Upper lobe of left lung (tissue), 6 donors: ENCODE data around the gene ADK. TPM values are rescaled to one million over a fixed set of nuclear protein-coding genes. Genes with fewer than 3 reads are reported as not detected.

Source experiments
- ATAC-seq, 2 donors: fragments of 200-7000 bp; cut with Tn5 transposase; one replicate each; pipeline ENCODE4 v1.9.1; 2022; ENCODE audit warnings: mild to moderate bottlenecking in 2 of 2, moderate library complexity in 2 of 2; ENCODE audit not compliant: low FRiP score in 2 of 2
- DNase-seq, 2 donors: peaks; one replicate each; pipeline ENCODE4 v3.0.0-alpha.2; 2019 to 2020
- H3K27ac ChIP-seq, 4 donors: fragments of 200-600 bp; sonication (generic); one replicate each; pipeline ENCODE4 v1.5.1; 2016 to 2019
- H3K27me3 ChIP-seq, 4 donors: fragments of 200-600 bp; sonication (generic); one replicate each; pipeline ENCODE4 v1.5.1; 2017 to 2019
- H3K36me3 ChIP-seq, 4 donors: fragments of 200-600 bp; sonication (generic); one replicate each; pipeline ENCODE4 v1.5.1; 2016 to 2019
- H3K4me1 ChIP-seq, 4 donors: fragments of 200-600 bp; sonication (generic); one replicate each; pipeline ENCODE4 v1.5.1; 2018 to 2019
- H3K4me3 ChIP-seq, 4 donors: fragments of 200-600 bp; sonication (generic); one replicate each; pipeline ENCODE4 v1.5.1; 2017 to 2019; ENCODE audit warnings: mild to moderate bottlenecking in 2 of 4, moderate library complexity in 1 of 4
- H3K9me3 ChIP-seq, 4 donors: fragments of 200-600 bp; sonication (generic); one replicate each; pipeline ENCODE4 v1.5.1; 2018 to 2019
- CTCF ChIP-seq, 6 experiments: fragments of 450-650 bp in 4 of 6; fragments of 200-600 bp in 2 of 6; sonication (generic) in 2 of 6; IDR thresholded peaks; one replicate each; pipeline ENCODE4 v1.5.1; 2016 to 2019; ENCODE audit warnings: antibody characterized with exemption in 6 of 6
- EP300 ChIP-seq, 4 donors: sonication (generic); formaldehyde crosslinking; IDR thresholded peaks; one replicate each; pipeline ENCODE4 v1.5.1; 2017; ENCODE audit warnings: antibody characterized with exemption in 4 of 4, control low read depth in 2 of 4
- POLR2A ChIP-seq, 4 donors: fragments of 450-650 bp; IDR thresholded peaks; one replicate each; pipeline ENCODE4 v1.5.1; 2016 to 2017; ENCODE audit warnings: antibody characterized with exemption in 4 of 4, mild to moderate bottlenecking in 2 of 4
- POLR2AphosphoS5 ChIP-seq, 2 donors: sonication (generic); formaldehyde crosslinking; IDR thresholded peaks; one replicate each; pipeline ENCODE4 v1.5.1; 2017; ENCODE audit warnings: antibody characterized with exemption in 2 of 2
- whole genome bisulfite sequencing, 2 donors: methylation state at CpG; one replicate each; pipeline ENCODE4 v1.1.5; 2017 to 2018; 5-methylcytosine and 5-hydroxymethylcytosine counted together
- total RNA-seq, 6 donors: library from RNA; depleted of rRNA in 4 of 6; stranded (reverse); fragments of >200 nt in 4 of 6; gene quantifications; one replicate each; pipeline versions ENCODE4 v1.1.0 to v1.2.1, GENCODE V29; 2016 to 2021
- donor health status: DM: no; HTN: no; CAD: no; lungs with moderate emphysema.
- donor health status: DM: no; HTN: yes; CAD: no; lungs with severe emphysema.

Gene ADK
- total RNA-seq, 6 donors from 2014 or later = 27.9 to 123 (median 48.1) TPM

- Histone ChIP-seq H3K9me3 (no peaks in the 10 kb centered on the region), H3K4me1 (peaks cover 0 to 10% (median 5%) of the 10 kb centered on the region in 4 donors), H3K4me3 (no peak overlapping the region), H3K27ac (no peak overlapping the region), H3K36me3 (no peaks in the 10 kb centered on the region), H3K27me3 (no peaks in the 10 kb centered on the region)
- no peak for DNase-seq
- no peak for ATAC-seq
- TF ChIP-seq EP300 (IDR thresholded peaks at IDR 0.05) (no peak), CTCF (IDR thresholded peaks at IDR 0.05) (no peak), POLR2AphosphoS5 (IDR thresholded peaks at IDR 0.05) (no peak), POLR2A (IDR thresholded peaks at IDR 0.05) (no peak)
Observed at GRCh38 chr10:74255214-74255613, 104.2 kb downstream of the ADK start.

- H3K4me1 ChIP-seq = peaks cover 0 to 10% (median 5%) of the 10 kb centered on the region in 4 donors
- DNase-seq = no peak
- no peaks in the 10 kb centered on the region for H3K27me3 ChIP-seq
- H3K4me3 ChIP-seq = no peak overlapping the region
- TF ChIP-seq EP300 (IDR thresholded peaks at IDR 0.05) = no peak
- TF ChIP-seq POLR2AphosphoS5 (IDR thresholded peaks at IDR 0.05) = no peak
- TF ChIP-seq POLR2A (IDR thresholded peaks at IDR 0.05) = no peak
- TF ChIP-seq CTCF (IDR thresholded peaks at IDR 0.05) = no peak
- ATAC-seq = no peak
- no peak overlapping the region for H3K27ac ChIP-seq
- H3K9me3 ChIP-seq = no peaks in the 10 kb centered on the region
- no peaks in the 10 kb centered on the region for H3K36me3 ChIP-seq
- 48 to 49% methylated on average over 4 of the region's 4 CpGs for WGBS, 2 donors
Observed at GRCh38 chr10:74255888-74256357, 104.9 kb downstream of the ADK start.

- TF ChIP-seq EP300 (IDR thresholded peaks at IDR 0.05) (no peak), POLR2A (IDR thresholded peaks at IDR 0.05) (no peak), POLR2AphosphoS5 (IDR thresholded peaks at IDR 0.05) (no peak), CTCF (IDR thresholded peaks at IDR 0.05) (no peak)
- Histone ChIP-seq H3K27me3 (no peaks in the 10 kb centered on the region), H3K36me3 (no peaks in the 10 kb centered on the region), H3K4me3 (no peak overlapping the region), H3K9me3 (no peaks in the 10 kb centered on the region), H3K4me1 (peaks cover 0 to 4% (median 0%) of the 10 kb centered on the region in 4 donors), H3K27ac (no peak overlapping the region)
- no peak for ATAC-seq
- no peak for DNase-seq
- WGBS, 2 donors = 91 to 92% methylated on average over 2 of the region's 2 CpGs
Observed at GRCh38 chr10:74262856-74263255, 111.8 kb downstream of the ADK start.

- H3K27me3 ChIP-seq = no peaks in the 10 kb centered on the region
- H3K9me3 ChIP-seq = no peaks in the 10 kb centered on the region
- no peak overlapping the region for H3K4me3 ChIP-seq
- ATAC-seq = no peak
- H3K27ac ChIP-seq = no peak overlapping the region
- TF ChIP-seq CTCF (IDR thresholded peaks at IDR 0.05) = no peak
- no peaks in the 10 kb centered on the region for H3K36me3 ChIP-seq
- DNase-seq = no peak
- peaks cover 0 to 4% (median 0%) of the 10 kb centered on the region in 4 donors for H3K4me1 ChIP-seq
Observed at GRCh38 chr10:74263996-74264395, 113.0 kb downstream of the ADK start.

GRCh38 chr10:74272288-74272687 lies 121.3 kb downstream of the ADK start:
- DNase-seq (no peak), ATAC-seq (no peak)
- Histone ChIP-seq H3K27me3 (no peaks in the 10 kb centered on the region), H3K36me3 (no peaks in the 10 kb centered on the region), H3K4me1 (no peaks in the 10 kb centered on the region), H3K27ac (no peak overlapping the region), H3K9me3 (no peaks in the 10 kb centered on the region), H3K4me3 (no peak overlapping the region)
- WGBS, 2 donors = 95 to 97% methylated on average over 3 of the region's 3 CpGs
- TF ChIP-seq EP300 (IDR thresholded peaks at IDR 0.05) = no peak
- TF ChIP-seq POLR2A (IDR thresholded peaks at IDR 0.05) = no peak
- TF ChIP-seq CTCF (IDR thresholded peaks at IDR 0.05) = no peak
- no peak for TF ChIP-seq POLR2AphosphoS5 (IDR thresholded peaks at IDR 0.05)
